ENCODE measurements around the gene TTC23. TPM values are rescaled to one million over a fixed set of nuclear protein-coding genes. Genes with fewer than 3 reads are reported as not detected.

Gene TTC23
- total RNA-seq, 1 experiment from 2014 or later: 13.4 TPM

DNA sequence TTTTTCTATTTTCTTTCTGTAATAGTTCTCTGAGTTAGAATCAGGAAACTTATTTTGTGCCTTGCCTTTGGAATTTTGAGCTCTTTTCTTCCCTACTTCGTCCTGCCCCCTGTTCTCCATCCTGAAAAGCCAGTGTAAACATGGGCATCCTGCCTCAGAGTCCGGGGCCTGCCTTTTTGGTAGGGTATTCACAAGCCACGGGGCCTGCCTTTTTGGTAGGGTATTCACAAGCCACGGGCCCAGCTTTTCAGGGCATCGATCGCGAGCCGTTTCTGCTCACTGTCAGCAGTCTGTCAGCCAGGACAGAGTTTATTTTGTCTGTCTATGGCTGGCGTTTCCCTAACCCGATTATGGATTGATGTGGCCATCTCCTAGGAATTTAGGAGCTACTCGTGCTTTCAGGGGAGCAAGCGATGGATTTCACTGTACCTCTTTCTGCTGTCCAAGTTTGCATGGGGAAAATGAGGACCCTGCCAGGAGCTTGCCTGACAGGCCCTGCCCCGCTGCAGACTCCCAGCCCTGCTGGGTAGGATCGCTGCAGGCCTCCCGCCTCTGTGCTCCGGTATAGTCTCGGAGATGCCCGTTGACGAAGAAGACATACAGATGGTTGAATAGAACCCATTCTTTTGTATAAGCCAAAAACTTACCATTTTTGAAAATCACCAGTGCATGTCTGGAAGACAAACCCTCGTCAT lies 131.7 kb downstream of the TTC23 start:
- no peaks in the 10 kb centered on the region for H3K36me3 ChIP-seq (ENCODE audit: insufficient read depth, low read length, poor library complexity, severe bottlenecking)
- ChIA-PET CTCF (interaction anchor here (0.8 kb wide), 1 partner anchor 12 kb away, joined by 4 read pairs; no protein-coding TSS in a partner anchor), POLR2A (ENCODE audit: low non-redundant PET) (no interaction called here)
- intact Hi-C loops (cut with micrococcal nuclease; ENCODE audit: unreplicated experiment): no loop called here
- TF ChIP-seq CTCF (conservative IDR thresholded peaks at IDR 0.05; ENCODE audit: low read depth, low read length): no peak
- no peak for TF ChIP-seq EZH2 (IDR thresholded peaks at IDR 0.05; ENCODE audit: borderline replicate concordance, low read depth, low read length, poor library complexity, severe bottlenecking)
- H3K4me1 ChIP-seq (ENCODE audit: insufficient read depth, low read length, poor library complexity, severe bottlenecking): no peaks in the 10 kb centered on the region
- no peaks in the 10 kb centered on the region for H3K27me3 ChIP-seq (replicated peaks; ENCODE audit: insufficient read depth, low read depth, low read length, poor library complexity)
- no peak overlapping the region for H3K27ac ChIP-seq (ENCODE audit: low read depth, low read length, poor library complexity, severe bottlenecking)
- BruUV-seq (replicated peaks): no TSS peak
- no peak for DNase-seq (ENCODE audit: low spot score)
- H3K4me3 ChIP-seq (ENCODE audit: low read depth, low read length, poor library complexity, severe bottlenecking): no peak overlapping the region
- no peaks in the 10 kb centered on the region for H3K9me3 ChIP-seq (ENCODE audit: low read depth, low read length, poor library complexity, severe bottlenecking)

- H3K27me3 ChIP-seq (replicated peaks; ENCODE audit: insufficient read depth, low read depth, low read length, poor library complexity): no peaks in the 10 kb centered on the region
- no peak overlapping the region for H3K27ac ChIP-seq (ENCODE audit: low read depth, low read length, poor library complexity, severe bottlenecking)
- no TSS peak for BruUV-seq (replicated peaks)
- no peak overlapping the region for H3K4me3 ChIP-seq (ENCODE audit: low read depth, low read length, poor library complexity, severe bottlenecking)
- H3K9me3 ChIP-seq (ENCODE audit: low read depth, low read length, poor library complexity, severe bottlenecking): no peaks in the 10 kb centered on the region
- ChIA-PET CTCF (no interaction called here), POLR2A (ENCODE audit: low non-redundant PET) (no interaction called here)
- no peaks in the 10 kb centered on the region for H3K36me3 ChIP-seq (ENCODE audit: insufficient read depth, low read length, poor library complexity, severe bottlenecking)
- no peak for DNase-seq (ENCODE audit: low spot score)
- no peaks in the 10 kb centered on the region for H3K4me1 ChIP-seq (ENCODE audit: insufficient read depth, low read length, poor library complexity, severe bottlenecking)
- intact Hi-C loops (cut with micrococcal nuclease; ENCODE audit: unreplicated experiment): no loop called here
- TF ChIP-seq EZH2 (IDR thresholded peaks at IDR 0.05; ENCODE audit: borderline replicate concordance, low read depth, low read length, poor library complexity, severe bottlenecking): no peak
- no peak for TF ChIP-seq CTCF (conservative IDR thresholded peaks at IDR 0.05; ENCODE audit: low read depth, low read length)
Observed at GRCh38 chr15:99117111-99117510, 132.3 kb downstream of the TTC23 start.

- TF ChIP-seq CTCF (conservative IDR thresholded peaks at IDR 0.05; ENCODE audit: low read depth, low read length): no peak
- no peak for TF ChIP-seq EZH2 (IDR thresholded peaks at IDR 0.05; ENCODE audit: borderline replicate concordance, low read depth, low read length, poor library complexity, severe bottlenecking)
- Histone ChIP-seq H3K4me1 (ENCODE audit: insufficient read depth, low read length, poor library complexity, severe bottlenecking) (no peaks in the 10 kb centered on the region), H3K27me3 (replicated peaks; ENCODE audit: insufficient read depth, low read depth, low read length, poor library complexity) (no peaks in the 10 kb centered on the region), H3K27ac (ENCODE audit: low read depth, low read length, poor library complexity, severe bottlenecking) (no peak overlapping the region), H3K9me3 (ENCODE audit: low read depth, low read length, poor library complexity, severe bottlenecking) (no peaks in the 10 kb centered on the region), H3K4me3 (ENCODE audit: low read depth, low read length, poor library complexity, severe bottlenecking) (no peak overlapping the region), H3K36me3 (ENCODE audit: insufficient read depth, low read length, poor library complexity, severe bottlenecking) (no peaks in the 10 kb centered on the region)
- CTCF ChIA-PET: interaction anchor here (0.7 kb wide), 1 partner anchor 106 kb away, joined by 3 read pairs; no protein-coding TSS in a partner anchor
- BruUV-seq (replicated peaks): no TSS peak
- intact Hi-C loops (cut with micrococcal nuclease; ENCODE audit: unreplicated experiment): no loop called here
- POLR2A ChIA-PET (ENCODE audit: low non-redundant PET): no interaction called here
- DNase-seq (ENCODE audit: low spot score): no peak
Observed at GRCh38 chr15:99115300-99116215, 133.8 kb downstream of the TTC23 start.
